Astrocyte of the spinal cord (primary cell): ENCODE data around the gene SH3TC2.

Source experiments
- DNase-seq: peaks from one replicate; pipeline ENCODE4 v3.0.0; 2011; ENCODE audit warnings: low read depth, low spot score
- H3K4me3 ChIP-seq: 2 replicates; pipeline ENCODE4 v1.5.1; 2011; ENCODE audit warnings: low read depth, mild to moderate bottlenecking, low read length, moderate library complexity
- CTCF ChIP-seq: IDR thresholded peaks from 2 replicates; pipeline ENCODE4 v1.5.1; 2012; ENCODE audit warnings: low read depth, mild to moderate bottlenecking, low read length, inconsistent platforms
- in situ Hi-C: cut with HindIII; loops from 2 replicates; pipeline ENCODE4 v1.10.0; 2017; ENCODE audit warnings: low sequenced_read_pairs

SH3TC2 gene

DNA sequence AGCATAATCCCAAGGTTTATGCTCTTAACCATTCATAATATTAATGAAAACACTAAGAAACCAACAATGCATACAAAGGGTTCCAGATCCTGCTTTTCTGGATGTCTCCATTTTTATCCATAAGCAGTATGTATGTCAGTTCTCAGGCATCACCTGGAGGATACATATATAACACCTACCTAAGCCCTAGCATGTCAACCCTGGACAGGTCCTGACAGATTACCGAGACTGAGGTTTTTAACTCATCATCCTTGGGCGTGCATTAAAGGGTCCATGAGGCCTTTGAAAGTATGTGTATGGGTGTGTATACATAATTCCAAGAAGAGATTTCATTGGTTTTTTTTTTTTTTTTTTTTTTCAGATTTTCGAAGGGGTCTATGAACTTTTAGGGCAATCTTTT is 70.6 kb downstream of the SH3TC2 start:
- no peak for TF ChIP-seq CTCF
- H3K4me3 ChIP-seq, result no peak overlapping the region
- no peak for DNase-seq
- in situ Hi-C loops, result no loop called here

DNA sequence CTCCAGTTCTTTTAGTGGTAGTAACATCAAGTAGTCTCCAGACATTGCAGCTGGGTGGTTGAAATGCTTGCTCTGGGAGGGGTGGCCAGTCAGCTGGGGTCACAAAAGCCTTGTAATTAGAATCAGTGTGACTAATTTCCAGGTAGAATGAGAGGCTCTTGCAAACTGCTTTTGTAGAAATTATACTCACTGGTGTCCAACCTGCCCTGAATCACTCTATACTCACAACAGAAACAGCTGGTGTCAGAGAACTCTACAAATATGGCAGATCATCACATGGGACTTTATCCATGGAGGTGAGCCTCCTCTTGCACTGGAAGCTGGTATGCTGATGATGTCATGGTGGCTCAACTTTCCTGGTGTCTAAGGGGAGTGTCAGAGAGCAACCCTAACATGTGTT is 71.3 kb downstream of the SH3TC2 start:
- no peak overlapping the region for H3K4me3 ChIP-seq
- in situ Hi-C loops, result no loop called here
- DNase-seq, result no peak
- TF ChIP-seq CTCF, result no peak

DNA sequence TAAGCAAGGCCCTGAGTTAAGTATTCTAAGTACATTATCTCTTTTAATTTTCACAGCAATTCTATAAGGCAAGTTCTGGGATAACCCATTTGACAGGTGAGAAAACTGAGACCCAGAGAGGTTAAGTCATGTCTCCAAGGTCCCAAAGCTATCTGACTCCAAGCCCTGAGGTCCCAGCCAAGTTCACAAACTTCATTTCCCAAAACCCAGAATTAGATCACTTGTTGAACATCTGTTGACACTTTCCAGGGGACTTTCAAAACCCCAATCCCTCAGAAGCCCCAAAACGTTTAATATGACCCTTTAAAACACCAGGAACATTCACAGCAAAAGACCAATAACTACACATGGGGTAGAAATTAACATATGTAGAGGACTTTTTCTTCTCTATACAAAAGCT is 72.0 kb downstream of the SH3TC2 start:
- in situ Hi-C loops, result no loop called here
- no peak for TF ChIP-seq CTCF
- no peak for DNase-seq
- H3K4me3 ChIP-seq, result no peak overlapping the region

DNA sequence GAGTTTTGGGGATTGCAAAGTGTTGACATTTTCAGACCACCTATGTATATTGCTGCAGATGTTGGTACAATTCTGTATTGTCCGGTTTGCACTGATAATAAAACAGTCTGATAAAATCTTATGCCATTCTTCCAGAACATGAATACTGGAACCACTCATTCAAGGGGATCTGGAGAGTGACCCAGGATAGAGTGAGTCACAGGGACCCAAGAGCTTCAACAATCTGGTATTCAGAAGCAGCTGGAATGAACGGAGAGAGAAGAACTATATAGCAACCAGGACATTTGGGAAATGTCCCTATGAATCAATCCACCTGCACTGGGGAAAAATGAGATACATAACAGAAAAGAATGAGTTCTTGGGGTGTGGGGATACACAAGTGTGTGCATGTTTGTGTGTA is 73.3 kb downstream of the SH3TC2 start:
- in situ Hi-C loops, result no loop called here
- no peak for DNase-seq
- H3K4me3 ChIP-seq, result no peak overlapping the region
- TF ChIP-seq CTCF, result no peak

DNA sequence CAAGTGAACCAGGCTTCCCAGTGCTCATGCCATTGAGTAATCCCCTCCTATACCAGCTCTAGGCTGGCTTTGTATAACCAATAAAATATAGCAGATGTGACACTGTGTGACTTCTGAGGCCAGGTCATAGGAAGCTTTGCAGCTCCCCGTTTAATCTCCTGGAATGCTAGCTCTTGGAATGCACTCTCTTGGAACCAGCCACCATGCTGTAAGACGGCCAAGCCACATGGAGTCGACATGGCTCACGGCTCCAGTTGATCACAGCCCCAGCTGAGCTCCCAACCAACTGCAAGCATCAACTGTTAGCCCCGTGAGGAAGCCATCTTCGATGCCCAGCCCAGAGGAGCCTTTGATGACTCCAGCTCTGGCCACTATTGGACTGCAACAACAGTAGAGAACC is 74.5 kb downstream of the SH3TC2 start:
- in situ Hi-C loops, result no loop called here
- TF ChIP-seq CTCF, result no peak
- no peak for DNase-seq
- H3K4me3 ChIP-seq, result no peak overlapping the region

DNA sequence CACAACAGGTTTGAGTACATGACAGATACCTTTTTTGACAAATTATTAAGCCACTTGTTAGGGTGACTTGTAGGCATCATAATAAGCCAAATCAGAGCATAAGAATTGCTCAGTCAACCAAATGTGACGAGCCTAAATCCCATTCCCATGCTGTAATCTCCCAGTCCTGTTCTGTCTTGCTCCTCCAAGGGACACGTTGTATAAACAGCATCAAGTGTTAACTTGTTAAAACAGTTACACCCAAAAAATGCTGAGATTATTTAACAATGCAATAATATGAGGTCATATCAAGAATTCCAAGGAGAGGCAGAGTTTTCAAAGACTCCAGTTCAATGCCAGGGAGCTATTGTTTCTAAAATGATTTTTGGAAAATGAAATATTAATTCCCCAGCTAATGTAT is 76.2 kb downstream of the SH3TC2 start:
- in situ Hi-C loops, result no loop called here
- no peak for TF ChIP-seq CTCF
- H3K4me3 ChIP-seq, result no peak overlapping the region
- DNase-seq, result no peak

DNA sequence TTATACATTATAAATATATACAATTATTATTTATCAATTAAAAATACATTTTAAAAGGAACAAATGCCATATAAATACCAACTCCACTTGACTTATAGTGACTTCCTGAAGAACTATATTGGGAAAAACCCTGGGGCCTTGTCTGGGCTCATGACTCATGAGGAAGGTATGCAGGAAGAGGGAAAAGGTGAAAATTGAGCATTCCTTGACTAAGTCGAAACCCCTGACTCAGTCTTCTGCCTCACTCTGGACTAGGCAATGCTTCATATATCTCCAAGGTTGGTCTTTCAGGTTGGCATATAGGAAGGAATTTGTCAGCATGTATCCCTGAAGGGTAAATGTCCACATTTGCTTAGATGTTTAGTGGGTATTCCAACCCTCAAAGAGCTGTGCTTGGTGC is 78.5 kb downstream of the SH3TC2 start:
- no peak overlapping the region for H3K4me3 ChIP-seq
- no peak for TF ChIP-seq CTCF
- DNase-seq, result no peak
- in situ Hi-C loops, result no loop called here
